HG02938 (cell line): ENCODE data around the gene SCLT1.

ENCODE experiments used
- ATAC-seq: cut with Tn5 transposase; IDR thresholded peaks from one replicate; pipeline ENCODE4 v1.9.1; 2021; ENCODE audit warnings: mild to moderate bottlenecking, moderate library complexity; ENCODE audit not compliant: unreplicated experiment

Gene SCLT1

GRCh38 chr4:128879283-128879682, 214.1 kb downstream of the SCLT1 start:
- ATAC-seq = no peak

GRCh38 chr4:128877934-128878333, 215.4 kb downstream of the SCLT1 start:
- no peak for ATAC-seq

GRCh38 chr4:128876200-128876599, 217.1 kb downstream of the SCLT1 start:
- no peak for ATAC-seq

- ATAC-seq = no peak
Measured at GRCh38 chr4:128871948-128872347, 221.4 kb downstream of the SCLT1 start.

GRCh38 chr4:128869776-128870509, 223.4 kb downstream of the SCLT1 start:
- no peak for ATAC-seq

GRCh38 chr4:128868758-128869157, 224.6 kb downstream of the SCLT1 start:
- ATAC-seq = no peak

GRCh38 chr4:128866691-128867090, 226.6 kb downstream of the SCLT1 start:
- ATAC-seq = no peak

- ATAC-seq = no peak
Measured at GRCh38 chr4:128866269-128866668, 227.1 kb downstream of the SCLT1 start.

GRCh38 chr4:128865132-128865531, 228.2 kb downstream of the SCLT1 start:
- ATAC-seq = no peak

- ATAC-seq = peak; percentile 34
Measured at GRCh38 chr4:128863312-128864075, 229.8 kb downstream of the SCLT1 start.

- peak; percentile 32 for ATAC-seq
Measured at GRCh38 chr4:128862608-128863311, 230.6 kb downstream of the SCLT1 start.

- ATAC-seq = peak; percentile 33
Measured at GRCh38 chr4:128861856-128862518, 231.4 kb downstream of the SCLT1 start.

- no peak for ATAC-seq
Measured at GRCh38 chr4:128859887-128860677, 233.3 kb downstream of the SCLT1 start.

- ATAC-seq = no peak
Measured at GRCh38 chr4:128858879-128859671, 234.3 kb downstream of the SCLT1 start.

- ATAC-seq = no peak
Measured at GRCh38 chr4:128856246-128856645, 237.1 kb downstream of the SCLT1 start.

- no peak for ATAC-seq
Measured at GRCh38 chr4:128855621-128856020, 237.7 kb downstream of the SCLT1 start.

- ATAC-seq = peak; percentile 59
Measured at GRCh38 chr4:128854433-128854832, 238.9 kb downstream of the SCLT1 start.

- ATAC-seq = no peak
Measured at GRCh38 chr4:128853741-128854140, 239.6 kb downstream of the SCLT1 start.

GRCh38 chr4:128850252-128850651, 243.1 kb downstream of the SCLT1 start:
- ATAC-seq = no peak

- ATAC-seq = no peak
Measured at GRCh38 chr4:128848461-128848860, 244.9 kb downstream of the SCLT1 start.
